ENCODE results near the gene PSMF1. TPM values are rescaled to one million over a fixed set of nuclear protein-coding genes. Genes with fewer than 3 reads are reported as not detected.

Gene PSMF1
- total RNA-seq, 2 experiments from 2014 or later, result 127 to 143 TPM

- Mint-ChIP-seq H3K36me3 (ENCODE audit: low read depth) (no peaks in the 10 kb centered on the region), H3K27ac (no peak overlapping the region), H3K27me3 (peaks cover 12% of the 10 kb centered on the region), H3K9me3 (no peaks in the 10 kb centered on the region), H3K4me3 (no peak overlapping the region), H3K4me1 (peaks cover 8% of the 10 kb centered on the region)
- DNase-seq, result no peak
- POLR2A ChIA-PET, result no interaction called here
- CTCF ChIA-PET, result no interaction called here
These were observed 85.7 kb downstream of the PSMF1 start for GRCh38 chr20:1204113-1204512.

DNA sequence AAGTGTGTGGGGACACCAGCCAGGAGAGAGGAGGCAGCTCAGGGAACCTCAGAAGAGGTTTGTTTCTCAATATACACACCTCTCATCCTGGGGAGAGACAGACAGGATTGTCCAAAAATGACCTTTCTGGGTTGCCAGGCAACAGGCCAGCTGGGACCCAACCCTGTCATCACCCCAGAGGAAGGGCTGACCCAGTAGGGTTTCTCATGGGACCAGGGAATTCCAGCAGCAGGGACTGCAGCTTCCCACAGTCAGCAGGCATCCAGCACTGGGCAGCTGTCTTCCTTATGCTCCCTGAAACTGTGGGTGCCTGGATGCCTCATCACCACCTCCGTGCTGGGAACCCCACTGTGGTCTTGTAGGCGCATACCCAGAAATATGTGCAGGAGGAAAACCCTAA, 86.2 kb downstream of the PSMF1 start:
- no peak overlapping the region for H3K27ac Mint-ChIP-seq
- peaks cover 16% of the 10 kb centered on the region for H3K27me3 Mint-ChIP-seq
- no peaks in the 10 kb centered on the region for H3K9me3 Mint-ChIP-seq
- DNase-seq, result no peak
- no peak overlapping the region for H3K4me3 Mint-ChIP-seq
- peaks cover 8% of the 10 kb centered on the region for H3K4me1 Mint-ChIP-seq
- CTCF ChIA-PET, result no interaction called here
- POLR2A ChIA-PET, result no interaction called here
- no peaks in the 10 kb centered on the region for H3K36me3 Mint-ChIP-seq (ENCODE audit: low read depth)

DNA sequence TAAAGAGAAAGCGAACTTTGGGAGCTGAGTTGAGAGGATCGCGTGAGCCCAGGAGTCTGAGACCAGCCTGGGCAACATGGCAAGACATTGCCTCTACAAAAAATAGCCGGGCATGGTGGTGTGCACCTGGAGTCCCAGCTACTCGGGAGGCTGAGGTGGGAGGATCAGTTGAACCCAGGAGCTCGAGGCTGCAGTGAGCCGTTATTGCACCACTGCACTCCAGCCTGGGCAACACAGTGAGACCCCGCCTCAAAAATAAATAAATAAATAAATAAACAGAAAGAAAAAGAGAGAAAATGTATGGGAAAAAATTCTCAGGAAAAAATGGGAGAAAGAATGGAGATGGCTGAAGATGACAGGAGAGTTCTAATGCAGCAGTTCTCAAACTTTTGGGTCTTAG, 87.4 kb downstream of the PSMF1 start:
- ChIA-PET POLR2A (no interaction called here), CTCF (interaction anchor here (0.8 to 1.5 kb wide), 2 partner anchors 12 to 97 kb away, joined by 3 to 4 read pairs; no protein-coding TSS in a partner anchor)
- Mint-ChIP-seq H3K4me1 (no peaks in the 10 kb centered on the region), H3K27me3 (peaks cover 19% of the 10 kb centered on the region), H3K9me3 (no peaks in the 10 kb centered on the region), H3K27ac (no peak overlapping the region), H3K4me3 (no peak overlapping the region), H3K36me3 (ENCODE audit: low read depth) (no peaks in the 10 kb centered on the region)
- no peak for DNase-seq

GRCh38 chr20:1206366-1207148, 88.2 kb downstream of the PSMF1 start:
- POLR2A ChIA-PET, result no interaction called here
- Mint-ChIP-seq H3K4me1 (no peaks in the 10 kb centered on the region), H3K27me3 (peaks cover 21% of the 10 kb centered on the region), H3K9me3 (no peaks in the 10 kb centered on the region), H3K4me3 (no peak overlapping the region), H3K27ac (no peak overlapping the region), H3K36me3 (ENCODE audit: low read depth) (no peaks in the 10 kb centered on the region)
- CTCF ChIA-PET, result interaction anchor here (1.5 kb wide), 1 partner anchor 98 kb away, joined by 4 read pairs; no protein-coding TSS in a partner anchor
- no peak for DNase-seq

GRCh38 chr20:1207293-1207878, 89.0 kb downstream of the PSMF1 start:
- Mint-ChIP-seq H3K9me3 (no peaks in the 10 kb centered on the region), H3K27ac (no peak overlapping the region), H3K4me3 (no peak overlapping the region), H3K4me1 (peaks cover under 1% of the 10 kb centered on the region), H3K27me3 (peaks cover 22% of the 10 kb centered on the region), H3K36me3 (ENCODE audit: low read depth) (no peaks in the 10 kb centered on the region)
- POLR2A ChIA-PET, result no interaction called here
- DNase-seq, result no peak
- CTCF ChIA-PET, result no interaction called here

- ChIA-PET POLR2A (no interaction called here), CTCF (interaction anchor here (0.5 to 1.6 kb wide), 4 partner anchors 7 to 236 kb away, joined by 3 to 4 read pairs (median 4); no protein-coding TSS in a partner anchor)
- no peak for DNase-seq
- no peaks in the 10 kb centered on the region for H3K36me3 Mint-ChIP-seq (ENCODE audit: low read depth)
- H3K27me3 Mint-ChIP-seq, result peaks cover 22% of the 10 kb centered on the region
- no peak overlapping the region for H3K27ac Mint-ChIP-seq
- H3K4me3 Mint-ChIP-seq, result no peak overlapping the region
- peaks cover 10% of the 10 kb centered on the region for H3K4me1 Mint-ChIP-seq
- no peaks in the 10 kb centered on the region for H3K9me3 Mint-ChIP-seq
These were observed 91.3 kb downstream of the PSMF1 start for GRCh38 chr20:1209447-1210387.

DNA sequence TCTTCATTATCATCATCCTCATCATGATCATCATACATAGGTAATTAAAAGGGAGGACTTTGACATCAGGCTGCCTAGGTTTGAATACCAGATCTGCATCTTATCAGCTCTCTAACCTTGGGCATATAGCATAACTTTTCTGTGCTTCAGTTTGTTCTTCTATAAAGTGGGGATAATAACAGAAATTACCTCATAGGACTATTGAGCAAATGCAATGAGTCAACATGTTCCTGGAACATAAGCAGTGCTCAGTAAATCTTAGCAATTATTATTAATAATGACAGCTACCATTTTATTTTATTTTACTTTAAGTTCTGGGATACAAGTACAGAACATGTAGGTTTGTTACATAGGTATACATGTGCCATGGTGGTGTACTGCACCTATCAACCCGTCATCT, 92.1 kb downstream of the PSMF1 start:
- POLR2A ChIA-PET, result interaction anchor here (0.6 kb wide), 1 partner anchor 559 kb away, joined by 7 read pairs; no protein-coding TSS in a partner anchor
- DNase-seq, result no peak
- Mint-ChIP-seq H3K36me3 (ENCODE audit: low read depth) (no peaks in the 10 kb centered on the region), H3K4me3 (no peak overlapping the region), H3K27me3 (peaks cover 22% of the 10 kb centered on the region), H3K27ac (no peak overlapping the region), H3K4me1 (peaks cover 18% of the 10 kb centered on the region), H3K9me3 (no peaks in the 10 kb centered on the region)
- CTCF ChIA-PET, result interaction anchor here (0.5 to 1.4 kb wide), 3 partner anchors 19 to 377 kb away, joined by 3 read pairs; no protein-coding TSS in a partner anchor

DNA sequence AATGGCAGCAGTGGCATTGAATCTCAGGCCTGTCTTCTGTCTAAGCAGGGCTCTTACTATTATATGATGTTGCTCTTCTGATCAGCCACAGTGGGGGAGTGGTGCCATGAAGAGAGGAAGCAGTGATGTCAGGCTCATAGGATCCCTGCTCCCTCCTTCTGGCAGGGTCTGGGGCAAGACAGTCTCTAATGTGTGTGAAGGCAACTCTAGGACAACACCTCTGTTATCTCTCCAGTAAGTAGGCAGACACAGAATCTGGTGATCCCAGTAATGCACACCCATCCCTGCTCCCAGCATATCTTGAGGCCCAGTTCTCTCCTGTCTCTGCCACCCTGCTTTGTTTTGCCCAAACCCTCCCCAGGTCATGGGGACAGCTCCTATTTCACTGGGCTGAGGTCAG, 93.6 kb downstream of the PSMF1 start:
- CTCF ChIA-PET, result interaction anchor here (1.0 to 1.9 kb wide), 3 partner anchors 15 to 255 kb away, joined by 3 to 10 read pairs (median 3); partner anchors contain the start of gene NSFL1C
- peaks cover 32% of the 10 kb centered on the region for H3K4me1 Mint-ChIP-seq

DNA sequence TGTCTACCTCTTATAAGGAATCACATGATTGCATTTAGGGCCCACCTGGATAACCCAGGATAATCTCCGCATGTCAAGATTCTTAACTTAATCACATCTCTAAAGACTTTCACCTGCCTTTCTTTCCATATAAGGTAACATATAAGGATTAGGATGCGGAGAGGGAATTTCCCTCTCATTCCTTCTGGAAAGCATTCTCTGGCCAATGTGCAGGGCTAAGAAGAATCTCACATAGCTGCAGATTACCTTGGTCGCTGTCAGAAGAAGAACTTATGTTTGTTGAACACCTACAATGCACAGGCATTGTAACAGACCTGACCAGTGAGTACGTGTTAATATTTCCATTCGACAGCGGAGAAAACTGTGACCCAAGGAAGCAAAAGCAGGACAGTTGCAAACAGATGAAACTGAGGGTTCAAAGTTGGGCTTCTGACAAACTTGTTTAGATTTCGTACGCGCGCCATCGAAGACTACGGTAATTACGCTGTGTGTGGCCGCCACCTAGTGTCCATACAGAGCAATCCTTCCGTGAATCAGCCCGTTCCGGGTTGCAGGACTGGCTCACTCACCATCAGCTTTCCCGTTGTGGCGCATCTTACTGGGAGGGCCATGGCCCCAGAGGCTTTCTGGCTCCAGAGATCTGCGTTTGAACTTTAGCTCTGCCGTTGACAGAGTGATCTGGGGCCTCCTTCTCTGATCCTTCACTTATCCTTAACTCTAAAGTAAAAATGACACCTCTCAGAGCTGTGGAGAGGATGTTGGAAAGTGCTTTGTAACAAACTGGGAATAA, 94.4 kb downstream of the PSMF1 start:
- Mint-ChIP-seq H3K27ac (no peak overlapping the region), H3K4me1 (peaks cover 34% of the 10 kb centered on the region), H3K27me3 (peaks cover 23% of the 10 kb centered on the region), H3K36me3 (ENCODE audit: low read depth) (no peaks in the 10 kb centered on the region), H3K9me3 (no peaks in the 10 kb centered on the region), H3K4me3 (no peak overlapping the region)
- DNase-seq, result peak; percentile 82
- ChIA-PET CTCF (interaction anchor here (0.6 to 1.9 kb wide), 9 partner anchors 12 to 385 kb away, joined by 3 to 10 read pairs (median 3); partner anchors contain the start of gene NSFL1C), POLR2A (no interaction called here)

More for the DNA sequence above, 93.6 kb downstream of the PSMF1 start:
- Mint-ChIP-seq H3K27ac (no peak overlapping the region), H3K4me3 (no peak overlapping the region), H3K36me3 (ENCODE audit: low read depth) (no peaks in the 10 kb centered on the region), H3K27me3 (peaks cover 22% of the 10 kb centered on the region), H3K9me3 (no peaks in the 10 kb centered on the region)
- POLR2A ChIA-PET, result no interaction called here
- no peak for DNase-seq

DNA sequence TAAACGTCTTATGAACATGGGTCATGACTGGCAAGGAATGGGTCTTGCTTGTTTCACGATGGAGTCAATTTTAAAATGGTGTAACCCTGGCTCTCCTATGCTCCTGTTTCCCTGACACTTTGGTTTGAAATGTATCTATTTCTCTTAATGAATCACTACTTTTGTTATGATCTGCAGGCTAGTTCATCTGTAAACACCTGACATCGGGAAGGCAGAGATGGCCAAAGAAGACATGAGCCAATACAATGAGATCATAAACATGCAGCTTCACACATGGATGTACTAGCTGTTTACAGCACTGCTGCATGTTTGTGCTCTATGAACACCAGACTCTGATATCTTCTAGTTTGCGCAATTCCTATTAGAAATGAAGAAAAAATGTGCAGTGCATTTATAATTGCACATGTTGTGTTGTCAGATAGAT, 96.4 kb downstream of the PSMF1 start:
- no peaks in the 10 kb centered on the region for H3K9me3 Mint-ChIP-seq
- DNase-seq, result no peak
- CTCF ChIA-PET, result interaction anchor here (0.9 kb wide), 1 partner anchor 229 kb away, joined by 3 read pairs; no protein-coding TSS in a partner anchor
- POLR2A ChIA-PET, result no interaction called here
- peaks cover 22% of the 10 kb centered on the region for H3K27me3 Mint-ChIP-seq
- peak overlapping the region; percentile 82 for H3K27ac Mint-ChIP-seq
- H3K4me3 Mint-ChIP-seq, result no peak overlapping the region
- H3K4me1 Mint-ChIP-seq, result peaks cover 34% of the 10 kb centered on the region
- no peaks in the 10 kb centered on the region for H3K36me3 Mint-ChIP-seq (ENCODE audit: low read depth)

DNA sequence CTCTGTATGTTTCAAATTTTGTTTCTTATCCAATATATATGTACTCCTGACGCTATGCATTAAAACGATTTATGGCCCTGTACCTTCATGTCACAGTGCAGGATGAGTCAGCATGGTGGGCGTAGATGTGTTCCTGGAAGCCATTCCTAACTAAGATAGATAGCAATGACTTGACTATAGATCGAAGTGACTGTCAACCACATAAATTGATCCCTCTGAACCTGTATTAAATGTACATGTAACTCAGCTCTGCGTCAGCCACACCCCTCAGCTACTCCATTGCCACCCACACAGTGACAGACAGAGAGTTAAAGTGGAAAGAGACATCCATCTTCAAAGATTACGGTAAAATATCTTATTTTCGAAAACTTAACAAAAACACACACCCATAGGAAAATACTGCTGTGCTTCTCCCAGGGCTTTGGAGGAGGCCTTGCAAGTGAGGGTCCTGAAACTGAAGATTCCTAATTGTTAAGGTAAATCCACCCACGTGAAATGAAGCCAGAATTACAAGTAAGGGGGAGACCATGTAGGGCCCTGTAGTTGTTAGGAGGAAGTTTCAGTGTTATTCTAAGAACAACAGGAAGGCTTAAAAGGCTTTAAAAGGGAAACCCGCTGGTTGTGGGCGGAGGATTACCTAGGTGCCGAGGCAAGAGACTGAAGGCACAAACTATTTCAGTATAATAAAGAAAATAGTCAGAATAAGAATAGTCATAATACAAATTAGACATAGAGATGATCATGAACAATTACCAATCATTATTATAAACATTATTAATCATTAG, 97.2 kb downstream of the PSMF1 start:
- no peaks in the 10 kb centered on the region for H3K9me3 Mint-ChIP-seq
- peaks cover 25% of the 10 kb centered on the region for H3K27me3 Mint-ChIP-seq
- peak; percentile 38 for DNase-seq
- peak overlapping the region; percentile 10 for H3K4me3 Mint-ChIP-seq
- CTCF ChIA-PET, result interaction anchor here (0.5 kb wide), 1 partner anchor 1255 kb away, joined by 3 read pairs; the partner anchor contains the start of gene SNRPB
- H3K4me1 Mint-ChIP-seq, result peaks cover 34% of the 10 kb centered on the region
- peak overlapping the region; percentile 82 for H3K27ac Mint-ChIP-seq
- POLR2A ChIA-PET, result no interaction called here
- H3K36me3 Mint-ChIP-seq (ENCODE audit: low read depth), result no peaks in the 10 kb centered on the region

Data from activated CD4-positive, alpha-beta T cell treated with anti-CD3 and anti-CD28 coated beads, Interleukin-2, amount 10 ng/mL, durations not matched to agents 7 days and 5 days (primary cell).